Bladder microvascular endothelial cell (primary cell): ENCODE data around the gene TAF12. TPM values are rescaled to one million over a fixed set of nuclear protein-coding genes. Genes with fewer than 3 reads are reported as not detected.

Experiments
- total RNA-seq: library from RNA; depleted of rRNA; stranded (reverse); fragments of >200 nt; gene quantifications from 2 replicates; pipeline ENCODE4 v1.2.3, GENCODE V29; 2014

Gene TAF12, protein sequence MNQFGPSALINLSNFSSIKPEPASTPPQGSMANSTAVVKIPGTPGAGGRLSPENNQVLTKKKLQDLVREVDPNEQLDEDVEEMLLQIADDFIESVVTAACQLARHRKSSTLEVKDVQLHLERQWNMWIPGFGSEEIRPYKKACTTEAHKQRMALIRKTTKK
- 25.3 and 30.8 TPM in 2 replicates for total RNA-seq

DNA sequence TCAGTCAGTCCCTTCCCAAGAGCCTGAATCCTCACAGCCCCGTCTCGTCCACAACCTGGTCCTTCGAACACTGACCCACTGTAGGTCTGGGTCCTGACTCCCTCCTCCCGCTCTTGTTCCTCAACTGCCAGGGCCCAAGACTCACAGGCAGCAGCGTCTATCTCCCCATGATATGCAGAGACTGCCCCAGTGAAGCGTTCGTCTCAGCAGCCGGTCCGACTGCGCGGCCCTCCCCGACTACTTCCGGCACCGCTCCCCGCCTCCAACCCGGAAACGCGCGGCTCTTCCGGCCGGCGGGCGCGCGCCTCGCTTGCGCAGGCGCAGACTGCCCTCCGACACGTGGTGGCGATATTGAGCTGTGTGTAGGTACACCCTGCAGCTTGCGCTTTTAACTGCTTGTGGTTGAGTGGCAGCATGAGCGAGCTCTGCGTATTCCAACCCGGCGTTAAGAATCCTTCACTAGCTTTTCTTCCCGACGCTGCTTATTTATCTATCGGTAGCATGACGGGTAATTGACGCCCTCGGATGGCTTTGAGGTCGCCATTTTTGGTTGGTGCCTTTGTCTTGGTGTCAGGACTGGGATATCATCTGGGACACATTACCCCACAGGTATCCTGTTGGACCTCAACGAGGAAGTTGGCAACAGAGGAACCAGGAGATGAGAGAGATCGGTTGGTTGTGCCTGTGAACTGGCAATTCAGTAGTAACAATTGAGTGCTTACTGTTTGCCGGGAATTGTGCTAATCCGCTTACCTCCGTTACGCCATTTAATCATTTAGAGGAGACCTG is at the start of gene TAF12:
TAF12 (minus strand) TSS at position 221 of the 789 bp plus-strand sequence. CDS start 20,986 bp downstream, outside the sequence.

DNA sequence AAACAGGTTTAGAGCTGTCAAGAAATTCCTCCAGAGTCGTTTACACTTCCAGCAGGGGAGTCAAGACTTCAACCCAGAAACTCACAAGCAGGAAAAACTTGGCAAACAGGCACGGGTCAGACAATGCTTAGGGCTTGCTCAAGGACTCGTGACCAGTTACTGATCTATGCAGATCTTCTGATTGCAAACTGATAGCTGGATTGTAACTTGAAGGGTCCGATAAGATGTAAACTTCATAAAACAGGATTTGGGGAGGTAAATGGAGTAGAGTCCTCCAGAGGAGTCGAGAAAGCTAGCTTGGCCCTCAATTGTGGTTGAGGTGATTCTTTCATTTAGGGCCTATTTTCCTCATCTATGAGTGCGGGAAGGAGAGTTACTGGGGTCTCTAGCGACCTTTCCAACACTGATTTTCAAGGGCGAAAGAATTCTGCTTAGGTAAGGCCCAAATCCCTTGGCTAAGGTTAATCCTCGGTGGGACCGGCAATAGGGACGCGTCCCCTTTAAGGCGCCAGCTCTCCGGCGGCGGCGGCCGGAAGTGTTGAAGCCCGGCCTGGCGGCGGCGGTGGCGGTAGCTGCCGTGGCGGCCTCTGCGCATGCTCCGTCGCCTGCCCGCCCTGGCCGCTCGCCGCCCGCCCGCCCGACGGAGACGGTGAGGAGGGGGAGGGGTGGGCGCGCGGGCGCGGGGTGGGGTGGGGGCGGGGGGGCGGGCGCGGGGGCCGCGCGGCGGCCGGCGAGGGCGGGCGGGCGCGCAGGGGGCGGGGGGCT is 25.5 kb upstream of the TAF12 start, which contains the start of gene GMEB1:
GMEB1 (plus strand) TSS at position 594 of the 765 bp plus-strand sequence. CDS start 14,829 bp downstream, outside the sequence.

DNA sequence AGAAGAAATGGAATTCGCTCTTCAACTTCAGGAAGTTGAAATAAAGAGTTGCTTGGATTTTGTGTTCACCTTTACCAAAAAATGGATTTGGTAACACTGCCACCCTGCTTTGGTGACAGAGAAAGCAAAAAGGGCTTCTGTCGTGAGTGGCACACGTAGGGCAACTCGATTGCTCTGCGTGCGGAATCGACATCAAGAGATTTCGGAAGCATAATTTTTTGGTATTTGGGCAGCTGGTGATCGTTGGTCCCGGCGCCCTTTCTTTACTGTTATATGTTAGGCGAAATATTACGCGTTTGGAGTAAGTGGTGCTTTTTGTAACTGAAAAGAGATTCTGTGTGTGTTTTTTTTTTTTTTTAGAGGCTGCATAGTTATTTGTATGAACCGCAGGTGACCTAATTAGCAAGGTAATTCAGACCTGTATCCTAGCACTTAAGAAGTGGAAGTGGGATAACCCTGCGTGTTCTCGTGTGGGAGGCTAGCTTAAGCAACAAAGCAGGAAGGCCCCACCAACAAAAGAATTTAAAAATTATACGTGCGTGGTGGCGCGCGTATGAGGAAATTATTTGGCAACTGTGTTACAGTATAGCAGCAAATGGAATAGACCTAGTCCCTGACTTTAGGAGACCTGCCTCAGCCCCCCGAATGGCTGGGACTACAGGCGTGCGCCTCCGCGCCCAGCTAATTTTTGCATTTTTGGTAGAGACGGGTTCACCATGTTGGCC is 5.8 kb upstream of the TAF12 start, which contains the start of gene RNU11:
RNU11 (plus strand) TSS at position 127 of the 725 bp plus-strand sequence.

DNA sequence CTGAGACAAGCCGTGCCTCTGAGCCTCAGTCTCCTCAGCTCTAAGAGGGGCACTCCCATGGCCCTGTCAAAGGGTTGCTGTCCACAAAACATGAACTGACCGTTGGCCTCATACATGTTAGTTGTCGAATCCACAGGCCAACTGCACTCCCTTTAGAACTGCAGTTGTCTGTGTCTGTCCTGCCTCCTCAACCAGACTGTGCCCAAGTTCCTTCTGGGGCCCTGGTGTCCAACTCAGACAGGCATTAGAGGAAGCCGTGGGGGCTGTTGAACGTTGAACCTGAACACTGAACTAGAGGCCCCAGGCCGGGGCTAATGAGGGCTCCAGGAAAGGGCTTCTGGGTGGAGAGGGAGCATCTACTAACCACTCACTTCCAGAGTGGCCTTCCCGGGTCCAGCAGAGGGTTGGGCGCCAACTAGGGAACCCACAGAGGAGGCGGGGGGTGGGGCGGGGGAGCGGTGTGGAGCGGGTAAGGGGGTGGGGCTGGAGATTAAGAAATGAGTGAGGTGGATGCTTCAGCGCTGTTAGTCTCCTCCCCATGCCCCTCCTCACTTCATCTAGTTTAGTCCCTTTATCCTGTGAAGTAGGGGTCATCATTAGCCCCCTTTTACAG is 51.1 kb downstream of the TAF12 start, which contains the start of gene RAB42:
RAB42 (plus strand) TSS at position 558 of the 613 bp plus-strand sequence. CDS start 247 bp downstream, outside the sequence.

Other genes with a start within 250 kb of the TAF12 start
- gene RCC1, start 137.0 kb downstream of the TAF12 start, total RNA-seq, result 48.4 and 63.1 TPM in 2 replicates
- 21.2 and 23.7 TPM in 2 replicates for gene TRNAU1AP, start 90.0 kb downstream of the TAF12 start, total RNA-seq
- gene RAB42, start 50.8 kb downstream of the TAF12 start, total RNA-seq, result 0.65 and 5.2 TPM in 2 replicates
- under 0.01 TPM in 1 of 2 replicates, not detected in the other for gene RNU11, start 5.5 kb upstream of the TAF12 start, total RNA-seq
- 5.5 and 12.8 TPM in 2 replicates for gene GMEB1, start 25.7 kb upstream of the TAF12 start, total RNA-seq
- gene YTHDF2, start 93.9 kb upstream of the TAF12 start, total RNA-seq, result 60.1 and 80.1 TPM in 2 replicates
- gene OPRD1, start 169.1 kb upstream of the TAF12 start, total RNA-seq, result under 0.01 TPM in 1 of 2 replicates, not detected in the other